GM21576 (cell line): ENCODE results near the gene TRIM61.
"Not testable (repeated sequence)": the region's sequence is repeated elsewhere in the genome, so short reads cannot be mapped to it uniquely, and the experiment has no call there.

ENCODE experiments used
- ATAC-seq: cut with Tn5 transposase; IDR thresholded peaks from one replicate; pipeline ENCODE4 v1.9.1; 2021; ENCODE audit warnings: mild to moderate bottlenecking, moderate library complexity; ENCODE audit not compliant: unreplicated experiment

Gene TRIM61

GRCh38 chr4:164959421-164959820 lies 18.0 kb downstream of the TRIM61 start:
- ATAC-seq = not testable (repeated sequence)

- peak; percentile 100 for ATAC-seq
These were observed 20.5 kb downstream of the TRIM61 start for GRCh38 chr4:164956766-164957643.

GRCh38 chr4:164955107-164955805 lies 22.2 kb downstream of the TRIM61 start:
- ATAC-seq = no peak

GRCh38 chr4:164952551-164952950 lies 24.9 kb downstream of the TRIM61 start:
- no peak for ATAC-seq

- no peak for ATAC-seq
These were observed 27.9 kb downstream of the TRIM61 start for GRCh38 chr4:164949448-164950143.

GRCh38 chr4:164948975-164949374 lies 28.5 kb downstream of the TRIM61 start:
- ATAC-seq = no peak

- ATAC-seq = not testable (repeated sequence)
These were observed 29.5 kb downstream of the TRIM61 start for GRCh38 chr4:164948006-164948405.

GRCh38 chr4:164946810-164947209 lies 30.6 kb downstream of the TRIM61 start:
- ATAC-seq = no peak

GRCh38 chr4:164945146-164945545 lies 32.3 kb downstream of the TRIM61 start:
- no peak for ATAC-seq

GRCh38 chr4:164943192-164943591 lies 34.3 kb downstream of the TRIM61 start:
- ATAC-seq = no peak

GRCh38 chr4:164937576-164938270 lies 39.7 kb downstream of the TRIM61 start:
- ATAC-seq = peak; percentile 42

GRCh38 chr4:164935865-164936606 lies 41.4 kb downstream of the TRIM61 start:
- ATAC-seq = peak; percentile 49

GRCh38 chr4:164935363-164935762 lies 42.1 kb downstream of the TRIM61 start:
- peak; percentile 61 for ATAC-seq

GRCh38 chr4:164933244-164933643 lies 44.2 kb downstream of the TRIM61 start:
- no peak for ATAC-seq

GRCh38 chr4:164931551-164932324 lies 45.7 kb downstream of the TRIM61 start:
- no peak for ATAC-seq

GRCh38 chr4:164930647-164931046 lies 46.8 kb downstream of the TRIM61 start:
- ATAC-seq = no peak

GRCh38 chr4:164927101-164927500 lies 50.4 kb downstream of the TRIM61 start:
- ATAC-seq = not testable (repeated sequence)

GRCh38 chr4:164926301-164926700 lies 51.2 kb downstream of the TRIM61 start:
- ATAC-seq = no peak

GRCh38 chr4:164924670-164925238 lies 52.7 kb downstream of the TRIM61 start:
- ATAC-seq = no peak
